ENCODE measurements around the gene SORL1.

The SORL1 gene

DNA sequence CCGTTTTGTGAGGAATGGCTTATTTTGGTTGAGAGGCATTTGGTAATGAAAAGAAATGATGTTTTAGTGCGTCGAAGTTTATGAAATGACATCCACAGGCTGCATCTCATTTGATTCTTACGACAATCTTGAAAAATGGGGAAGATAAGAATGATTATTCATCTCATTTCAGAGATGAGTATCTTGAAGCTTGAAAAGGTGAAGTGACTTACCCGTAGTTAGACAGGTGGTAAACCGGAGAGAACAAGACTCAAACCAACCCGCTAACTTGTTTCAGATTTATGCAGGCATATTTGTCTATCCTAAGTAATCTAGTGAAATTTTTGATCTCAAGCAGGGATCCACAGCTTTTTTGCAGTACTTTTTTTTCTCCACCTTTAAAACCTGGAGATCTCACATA lies 9.7 kb downstream of the SORL1 start:
- in situ Hi-C loops (cut with MboI; ENCODE audit: low sequenced_read_pairs, unreplicated experiment), result no loop called here

GRCh38 chr11:121463689-121464335 lies 11.7 kb downstream of the SORL1 start:
- TF ChIP-seq CTCF (IDR thresholded peaks at IDR 0.05; ENCODE audit: borderline replicate concordance, control extremely low read depth, extremely low read depth, insufficient read depth, missing control alignments), result no peak
- in situ Hi-C loops (cut with MboI; ENCODE audit: low sequenced_read_pairs, unreplicated experiment), result no loop called here
- DNase-seq (ENCODE audit: low spot score), result no peak

More for the DNA sequence above, 9.7 kb downstream of the SORL1 start:
- DNase-seq (ENCODE audit: low spot score), result no peak
- TF ChIP-seq CTCF (IDR thresholded peaks at IDR 0.05; ENCODE audit: borderline replicate concordance, control extremely low read depth, extremely low read depth, insufficient read depth, missing control alignments), result no peak

- in situ Hi-C loops (cut with MboI; ENCODE audit: low sequenced_read_pairs, unreplicated experiment), result no loop called here
- TF ChIP-seq CTCF (IDR thresholded peaks at IDR 0.05; ENCODE audit: borderline replicate concordance, control extremely low read depth, extremely low read depth, insufficient read depth, missing control alignments), result no peak
- no peak for DNase-seq (ENCODE audit: low spot score)
Observed at GRCh38 chr11:121464352-121464946, 12.3 kb downstream of the SORL1 start.

DNA sequence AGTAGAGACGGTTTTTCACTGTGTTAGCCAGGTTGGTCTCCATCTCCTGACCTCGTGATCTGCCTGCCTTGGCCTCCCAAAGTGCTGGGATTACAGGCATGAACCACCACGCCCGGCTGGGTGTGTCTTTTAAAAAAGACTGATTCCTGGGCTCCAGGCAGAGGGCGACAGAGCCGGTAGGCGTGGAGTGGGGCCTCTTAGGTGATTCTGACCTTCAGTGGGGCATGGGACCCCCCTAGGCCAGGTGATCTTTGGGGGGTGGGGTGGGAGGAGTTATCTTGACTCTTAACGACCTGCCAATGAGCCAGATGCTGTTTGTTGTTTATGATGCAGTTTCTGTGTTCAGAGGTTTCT lies 13.6 kb downstream of the SORL1 start:
- no peak for DNase-seq (ENCODE audit: low spot score)
- no peak for TF ChIP-seq CTCF (IDR thresholded peaks at IDR 0.05; ENCODE audit: borderline replicate concordance, control extremely low read depth, extremely low read depth, insufficient read depth, missing control alignments)
- in situ Hi-C loops (cut with MboI; ENCODE audit: low sequenced_read_pairs, unreplicated experiment), result no loop called here

DNA sequence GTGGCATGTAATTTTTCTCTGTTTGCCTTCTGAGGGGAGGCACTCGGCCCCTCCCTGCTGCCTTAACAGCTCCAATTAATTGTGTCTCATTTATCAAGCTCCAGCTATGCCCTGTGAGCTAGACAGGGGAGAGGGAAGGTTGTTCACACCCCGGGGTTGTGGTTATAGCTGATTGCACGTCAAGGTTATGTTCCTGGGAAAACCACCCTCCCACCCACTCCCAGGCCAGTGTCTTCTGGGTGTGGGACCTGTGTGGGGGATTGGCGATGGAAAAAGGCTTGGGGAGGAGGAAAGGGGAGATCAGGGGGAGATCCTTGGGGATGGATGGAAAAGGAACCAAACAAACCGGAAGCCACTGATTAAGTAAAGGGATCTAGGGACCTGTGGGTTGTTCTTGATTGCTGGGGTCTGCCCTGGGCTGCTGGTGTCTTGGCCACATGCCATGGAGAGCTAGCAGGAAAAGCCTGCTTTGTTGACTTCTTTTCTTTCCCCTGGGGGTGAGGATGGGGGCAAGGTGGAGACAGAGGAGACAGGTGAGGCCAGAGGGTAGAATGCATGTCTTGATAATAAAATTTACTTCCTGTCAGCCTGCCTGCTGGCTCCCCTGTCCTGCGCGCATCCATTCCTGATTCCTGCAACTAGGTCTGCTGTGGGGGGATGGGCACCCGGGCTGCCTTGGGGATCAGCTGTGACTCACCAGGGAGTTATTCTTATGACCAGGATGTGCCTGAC lies 14.1 kb downstream of the SORL1 start:
- DNase-seq (ENCODE audit: low spot score), result no peak
- TF ChIP-seq CTCF (IDR thresholded peaks at IDR 0.05; ENCODE audit: borderline replicate concordance, control extremely low read depth, extremely low read depth, insufficient read depth, missing control alignments), result no peak
- in situ Hi-C loops (cut with MboI; ENCODE audit: low sequenced_read_pairs, unreplicated experiment), result no loop called here

DNA sequence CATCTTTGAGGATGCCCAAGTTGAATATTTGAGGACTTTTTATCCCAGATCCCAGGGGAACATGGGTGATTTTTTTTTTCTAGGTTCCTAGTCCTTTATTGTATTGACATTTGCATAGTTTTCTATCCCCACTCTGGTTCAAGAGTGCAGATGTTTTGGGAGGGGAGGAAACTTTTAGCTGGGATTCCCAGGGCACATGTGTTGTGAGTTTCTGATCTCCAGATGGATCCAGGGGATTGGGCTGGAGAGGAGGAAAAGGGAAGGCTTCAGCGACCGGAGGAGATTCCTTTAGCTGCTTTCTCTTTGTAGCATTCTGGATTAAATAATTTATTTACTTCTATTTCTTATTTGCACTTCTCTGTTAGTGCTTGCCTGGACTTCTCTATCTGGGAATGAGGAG lies 15.4 kb downstream of the SORL1 start:
- no peak for TF ChIP-seq CTCF (IDR thresholded peaks at IDR 0.05; ENCODE audit: borderline replicate concordance, control extremely low read depth, extremely low read depth, insufficient read depth, missing control alignments)
- in situ Hi-C loops (cut with MboI; ENCODE audit: low sequenced_read_pairs, unreplicated experiment), result no loop called here
- no peak for DNase-seq (ENCODE audit: low spot score)
